H9 (cell line): ENCODE data around the gene CRISPLD2. TPM values are rescaled to one million over a fixed set of nuclear protein-coding genes. Genes with fewer than 3 reads are reported as not detected.

Experiments
- DNase-seq: peaks from one replicate; pipeline ENCODE4 v3.0.0-alpha.2; 2017
- H2AFZ ChIP-seq: one replicate; pipeline ENCODE4 v1.6.1; 2013; ENCODE audit warnings: mild to moderate bottlenecking, low read length, control low read depth, moderate library complexity
- H2AK5ac ChIP-seq: 2 replicates; pipeline ENCODE4 v1.6.1; 2013; ENCODE audit warnings: low read length, control low read depth, mixed read lengths; ENCODE audit not compliant: insufficient read length
- H2BK120ac ChIP-seq: one replicate; pipeline ENCODE4 v1.6.1; 2013; ENCODE audit warnings: low read depth, mild to moderate bottlenecking, low read length, control low read depth, inconsistent platforms; ENCODE audit not compliant: poor library complexity, severe bottlenecking
- H2BK12ac ChIP-seq: 2 replicates; pipeline ENCODE4 v1.6.1; 2013; ENCODE audit warnings: low read length, control low read depth, mixed read lengths, low read depth; ENCODE audit not compliant: insufficient read length
- H2BK15ac ChIP-seq: 2 replicates; pipeline ENCODE4 v1.6.1; 2013; ENCODE audit warnings: low read depth, low read length, control low read depth
- H2BK20ac ChIP-seq: one replicate; pipeline ENCODE4 v1.6.1; 2013; ENCODE audit warnings: low read depth, mild to moderate bottlenecking, low read length, control low read depth, inconsistent platforms; ENCODE audit not compliant: poor library complexity, severe bottlenecking
- H2BK5ac ChIP-seq: 2 replicates; pipeline ENCODE4 v1.6.1; 2013; ENCODE audit warnings: low read length, control low read depth, mixed read lengths; ENCODE audit not compliant: insufficient read length
- H3K14ac ChIP-seq: 2 replicates; pipeline ENCODE4 v1.6.1; 2013; ENCODE audit warnings: low read length, control low read depth; ENCODE audit not compliant: insufficient read depth
- H3K18ac ChIP-seq: 2 replicates; pipeline ENCODE4 v1.6.1; 2013; ENCODE audit warnings: low read depth, mild to moderate bottlenecking, mixed read lengths, low read length, control low read depth; ENCODE audit not compliant: insufficient read length
- H3K23ac ChIP-seq: 2 replicates; pipeline ENCODE4 v1.6.1; 2013; ENCODE audit warnings: low read length, control low read depth, mixed read lengths, low read depth; ENCODE audit not compliant: insufficient read length
- H3K23me2 ChIP-seq: 2 replicates; pipeline ENCODE4 v1.6.1; 2013; ENCODE audit warnings: low read depth, mild to moderate bottlenecking, mixed read lengths, low read length, control low read depth; ENCODE audit not compliant: insufficient read length, poor library complexity, severe bottlenecking
- H3K27ac ChIP-seq: 2 replicates; pipeline ENCODE4 v1.5.1; 2013; ENCODE audit warnings: low read length, control low read depth, mixed read lengths, low read depth; ENCODE audit not compliant: insufficient read length
- H3K27me3 ChIP-seq: 2 replicates; pipeline ENCODE4 v1.6.1; 2013; ENCODE audit warnings: low read length, control low read depth, inconsistent platforms; ENCODE audit not compliant: insufficient read depth
- H3K4ac ChIP-seq: 2 replicates; pipeline ENCODE4 v1.6.1; 2013; ENCODE audit warnings: low read depth, mild to moderate bottlenecking, control low read depth, inconsistent platforms, low read length, moderate library complexity
- H3K4me1 ChIP-seq: 2 replicates; pipeline ENCODE4 v1.6.1; 2013; ENCODE audit warnings: low read length, control low read depth, inconsistent platforms; ENCODE audit not compliant: insufficient read depth
- H3K4me2 ChIP-seq: 2 replicates; pipeline ENCODE4 v1.6.1; 2013; ENCODE audit warnings: low read length, control low read depth, mixed read lengths; ENCODE audit not compliant: insufficient read length, insufficient read depth
- H3K56ac ChIP-seq: 2 replicates; pipeline ENCODE4 v1.6.1; 2013; ENCODE audit warnings: low read depth, mild to moderate bottlenecking, mixed read lengths, low read length, control low read depth; ENCODE audit not compliant: insufficient read length
- H3K79me1 ChIP-seq: 2 replicates; pipeline ENCODE4 v1.6.1; 2013; ENCODE audit warnings: low read depth, mild to moderate bottlenecking, moderate library complexity, low read length, control low read depth, inconsistent platforms; ENCODE audit not compliant: insufficient read depth, poor library complexity, severe bottlenecking
- H3K79me2 ChIP-seq: 2 replicates; pipeline ENCODE4 v1.6.1; 2013; ENCODE audit warnings: low read length, control low read depth, inconsistent platforms; ENCODE audit not compliant: insufficient read depth
- H3K9ac ChIP-seq: 2 replicates; pipeline ENCODE4 v1.6.1; 2013; ENCODE audit warnings: low read length, control low read depth, mixed read lengths; ENCODE audit not compliant: insufficient read length; ENCODE audit errors: extremely low read depth
- H3K9me3 ChIP-seq: one replicate; pipeline ENCODE4 v1.6.1; 2013; ENCODE audit warnings: low read depth, low read length, inconsistent platforms; ENCODE audit not compliant: control insufficient read depth
- H3T11ph ChIP-seq: one replicate; pipeline ENCODE4 v1.6.1; 2013; ENCODE audit warnings: mild to moderate bottlenecking, low read length, control low read depth, inconsistent platforms
- H4K20me1 ChIP-seq: one replicate; pipeline ENCODE4 v1.6.1; 2013; ENCODE audit not compliant: control insufficient read depth, insufficient read length, insufficient read depth
- H4K5ac ChIP-seq: 2 replicates; pipeline ENCODE4 v1.6.1; 2013; ENCODE audit warnings: low read depth, mild to moderate bottlenecking, mixed read lengths, low read length, control low read depth; ENCODE audit not compliant: insufficient read length
- H4K8ac ChIP-seq: replicated peaks from 2 replicates; pipeline ENCODE4 v1.6.1; 2013; ENCODE audit warnings: low read length, control low read depth, mixed read lengths, low read depth; ENCODE audit not compliant: insufficient read length
- H4K91ac ChIP-seq: 2 replicates; pipeline ENCODE4 v1.6.1; 2013; ENCODE audit warnings: low read depth, mild to moderate bottlenecking, moderate library complexity, mixed read lengths, low read length, control low read depth; ENCODE audit not compliant: insufficient read length
- H3K27ac Mint-ChIP-seq, 3 experiments: 2 replicates in 2 of 3; 3 replicates in 1 of 3; pipeline ENCODE4 v1.8.0; 2020 to 2021; ENCODE audit warnings: mixed read lengths in 3 of 3, mild to moderate bottlenecking in 1 of 3, moderate library complexity in 1 of 3
- H3K27me3 Mint-ChIP-seq: 2 replicates; pipeline ENCODE4 v1.8.0; 2021; ENCODE audit warnings: low read depth, mild to moderate bottlenecking, moderate library complexity, mixed read lengths
- H3K36me3 Mint-ChIP-seq, 3 experiments: 2 replicates in 2 of 3; 3 replicates in 1 of 3; pipeline ENCODE4 v1.8.0; 2020 to 2021; ENCODE audit warnings: low read depth in 3 of 3, mixed read lengths in 3 of 3; ENCODE audit not compliant: insufficient read depth in 1 of 3
- H3K4me1 Mint-ChIP-seq, 2 experiments: 2 replicates each; pipeline ENCODE4 v1.8.0; 2020; ENCODE audit warnings: mixed read lengths in 2 of 2
- H3K4me3 Mint-ChIP-seq, 2 experiments: 2 replicates in 1 of 2; 3 replicates in 1 of 2; pipeline ENCODE4 v1.8.0; 2020 to 2021; ENCODE audit warnings: mild to moderate bottlenecking in 2 of 2, mixed read lengths in 2 of 2, moderate library complexity in 1 of 2
- H3K9me3 Mint-ChIP-seq, 2 experiments: 2 replicates in 1 of 2; 3 replicates in 1 of 2; pipeline ENCODE4 v1.8.0; 2020; ENCODE audit warnings: mild to moderate bottlenecking in 2 of 2, mixed read lengths in 2 of 2, moderate library complexity in 1 of 2
- CTCF ChIP-seq: fragments of 200-600 bp; sonication (generic); conservative IDR thresholded peaks from 3 replicates; pipeline ENCODE4 v1.8.0; 2021; ENCODE audit warnings: antibody characterized with exemption, mild to moderate bottlenecking
- WGBS: extraction: QIAGEN DNeasy Blood & Tissue Kit; methylation state at CpG from one replicate; pipeline ENCODE4 v1.1.7; 2013; ENCODE audit warnings: missing lambda C conversion rate, low lambda C conversion rate, mixed read lengths; ENCODE audit not compliant: insufficient read length; ENCODE audit errors: extremely low coverage; 5-methylcytosine and 5-hydroxymethylcytosine counted together
- total RNA-seq: library from RNA; stranded (reverse); gene quantifications from 2 replicates; pipeline ENCODE4 v1.2.1, GENCODE V29; 2021

The CRISPLD2 gene
- total RNA-seq, 1 experiment from 2014 or later = 2.3 TPM

GRCh38 chr16:84800158-84800978 lies 19.4 kb upstream of the CRISPLD2 start:
- no peak for TF ChIP-seq CTCF
- Histone ChIP-seq H4K5ac (no peak overlapping the region), H3K23me2 (no peaks in the 10 kb centered on the region), H3K14ac (no peak overlapping the region; the same call in 1 of the 2 replicates), H4K8ac (no peak overlapping the region), H2BK5ac (no peak overlapping the region), H3K4me2 (no peak overlapping the region), H3K56ac (no peak overlapping the region), H2BK120ac (no peak overlapping the region), H3K18ac (no peak overlapping the region), H3K4me1 (no peaks in the 10 kb centered on the region), H2BK15ac (no peak overlapping the region), H3K79me2 (no peaks in the 10 kb centered on the region), H3K27ac (no peak overlapping the region), H3T11ph (no peak overlapping the region), H3K9ac (no peak overlapping the region), H2AK5ac (no peak overlapping the region), H2BK20ac (no peak overlapping the region), H3K4ac (no peak overlapping the region), H3K9me3 (no peaks in the 10 kb centered on the region), H3K23ac (no peak overlapping the region), H3K27me3 (no peaks in the 10 kb centered on the region), H4K91ac (no peak overlapping the region), H2AFZ (no peak overlapping the region), H4K20me1 (no peaks in the 10 kb centered on the region), H2BK12ac (no peak overlapping the region), H3K79me1 (no peaks in the 10 kb centered on the region)
- Mint-ChIP-seq H3K27ac (no peak overlapping the region), H3K27me3 (peaks cover under 1% of the 10 kb centered on the region), H3K4me1 (peaks cover 6% of the 10 kb centered on the region in 2 experiments), H3K4me3 (no peak overlapping the region), H3K36me3 (peaks cover 0 to 3% (median 0%) of the 10 kb centered on the region in 3 experiments; a peak in 2 of 7 replicates), H3K9me3 (peaks cover 3% of the 10 kb centered on the region in 2 experiments; a peak in 2 of 5 replicates)
- no CpG with 5 or more reads among the region's 8 CpGs for whole genome bisulfite sequencing
- no peak for DNase-seq
